H9 (cell line): ENCODE data around the gene AGA. TPM values are rescaled to one million over a fixed set of nuclear protein-coding genes. Genes with fewer than 3 reads are reported as not detected.

ENCODE experiments used
- DNase-seq: peaks from one replicate; pipeline ENCODE4 v3.0.0-alpha.2; 2017
- H2AFZ ChIP-seq: one replicate; pipeline ENCODE4 v1.6.1; 2013; ENCODE audit warnings: mild to moderate bottlenecking, low read length, control low read depth, moderate library complexity
- H2AK5ac ChIP-seq: 2 replicates; pipeline ENCODE4 v1.6.1; 2013; ENCODE audit warnings: low read length, control low read depth, mixed read lengths; ENCODE audit not compliant: insufficient read length
- H2BK120ac ChIP-seq: one replicate; pipeline ENCODE4 v1.6.1; 2013; ENCODE audit warnings: low read depth, mild to moderate bottlenecking, low read length, control low read depth, inconsistent platforms; ENCODE audit not compliant: poor library complexity, severe bottlenecking
- H2BK12ac ChIP-seq: 2 replicates; pipeline ENCODE4 v1.6.1; 2013; ENCODE audit warnings: low read length, control low read depth, mixed read lengths, low read depth; ENCODE audit not compliant: insufficient read length
- H2BK15ac ChIP-seq: 2 replicates; pipeline ENCODE4 v1.6.1; 2013; ENCODE audit warnings: low read depth, low read length, control low read depth
- H2BK20ac ChIP-seq: one replicate; pipeline ENCODE4 v1.6.1; 2013; ENCODE audit warnings: low read depth, mild to moderate bottlenecking, low read length, control low read depth, inconsistent platforms; ENCODE audit not compliant: poor library complexity, severe bottlenecking
- H2BK5ac ChIP-seq: 2 replicates; pipeline ENCODE4 v1.6.1; 2013; ENCODE audit warnings: low read length, control low read depth, mixed read lengths; ENCODE audit not compliant: insufficient read length
- H3K14ac ChIP-seq: 2 replicates; pipeline ENCODE4 v1.6.1; 2013; ENCODE audit warnings: low read length, control low read depth; ENCODE audit not compliant: insufficient read depth
- H3K18ac ChIP-seq: 2 replicates; pipeline ENCODE4 v1.6.1; 2013; ENCODE audit warnings: low read depth, mild to moderate bottlenecking, mixed read lengths, low read length, control low read depth; ENCODE audit not compliant: insufficient read length
- H3K23ac ChIP-seq: 2 replicates; pipeline ENCODE4 v1.6.1; 2013; ENCODE audit warnings: low read length, control low read depth, mixed read lengths, low read depth; ENCODE audit not compliant: insufficient read length
- H3K23me2 ChIP-seq: 2 replicates; pipeline ENCODE4 v1.6.1; 2013; ENCODE audit warnings: low read depth, mild to moderate bottlenecking, mixed read lengths, low read length, control low read depth; ENCODE audit not compliant: insufficient read length, poor library complexity, severe bottlenecking
- H3K27ac ChIP-seq: 2 replicates; pipeline ENCODE4 v1.5.1; 2013; ENCODE audit warnings: low read length, control low read depth, mixed read lengths, low read depth; ENCODE audit not compliant: insufficient read length
- H3K27me3 ChIP-seq: 2 replicates; pipeline ENCODE4 v1.6.1; 2013; ENCODE audit warnings: low read length, control low read depth, inconsistent platforms; ENCODE audit not compliant: insufficient read depth
- H3K4ac ChIP-seq: 2 replicates; pipeline ENCODE4 v1.6.1; 2013; ENCODE audit warnings: low read depth, mild to moderate bottlenecking, control low read depth, inconsistent platforms, low read length, moderate library complexity
- H3K4me1 ChIP-seq: 2 replicates; pipeline ENCODE4 v1.6.1; 2013; ENCODE audit warnings: low read length, control low read depth, inconsistent platforms; ENCODE audit not compliant: insufficient read depth
- H3K4me2 ChIP-seq: 2 replicates; pipeline ENCODE4 v1.6.1; 2013; ENCODE audit warnings: low read length, control low read depth, mixed read lengths; ENCODE audit not compliant: insufficient read length, insufficient read depth
- H3K56ac ChIP-seq: 2 replicates; pipeline ENCODE4 v1.6.1; 2013; ENCODE audit warnings: low read depth, mild to moderate bottlenecking, mixed read lengths, low read length, control low read depth; ENCODE audit not compliant: insufficient read length
- H3K79me1 ChIP-seq: 2 replicates; pipeline ENCODE4 v1.6.1; 2013; ENCODE audit warnings: low read depth, mild to moderate bottlenecking, moderate library complexity, low read length, control low read depth, inconsistent platforms; ENCODE audit not compliant: insufficient read depth, poor library complexity, severe bottlenecking
- H3K79me2 ChIP-seq: 2 replicates; pipeline ENCODE4 v1.6.1; 2013; ENCODE audit warnings: low read length, control low read depth, inconsistent platforms; ENCODE audit not compliant: insufficient read depth
- H3K9ac ChIP-seq: 2 replicates; pipeline ENCODE4 v1.6.1; 2013; ENCODE audit warnings: low read length, control low read depth, mixed read lengths; ENCODE audit not compliant: insufficient read length; ENCODE audit errors: extremely low read depth
- H3K9me3 ChIP-seq: one replicate; pipeline ENCODE4 v1.6.1; 2013; ENCODE audit warnings: low read depth, low read length, inconsistent platforms; ENCODE audit not compliant: control insufficient read depth
- H3T11ph ChIP-seq: one replicate; pipeline ENCODE4 v1.6.1; 2013; ENCODE audit warnings: mild to moderate bottlenecking, low read length, control low read depth, inconsistent platforms
- H4K20me1 ChIP-seq: one replicate; pipeline ENCODE4 v1.6.1; 2013; ENCODE audit not compliant: control insufficient read depth, insufficient read length, insufficient read depth
- H4K5ac ChIP-seq: 2 replicates; pipeline ENCODE4 v1.6.1; 2013; ENCODE audit warnings: low read depth, mild to moderate bottlenecking, mixed read lengths, low read length, control low read depth; ENCODE audit not compliant: insufficient read length
- H4K8ac ChIP-seq: replicated peaks from 2 replicates; pipeline ENCODE4 v1.6.1; 2013; ENCODE audit warnings: low read length, control low read depth, mixed read lengths, low read depth; ENCODE audit not compliant: insufficient read length
- H4K91ac ChIP-seq: 2 replicates; pipeline ENCODE4 v1.6.1; 2013; ENCODE audit warnings: low read depth, mild to moderate bottlenecking, moderate library complexity, mixed read lengths, low read length, control low read depth; ENCODE audit not compliant: insufficient read length
- H3K27ac Mint-ChIP-seq, 3 experiments: 2 replicates in 2 of 3; 3 replicates in 1 of 3; pipeline ENCODE4 v1.8.0; 2020 to 2021; ENCODE audit warnings: mixed read lengths in 3 of 3, mild to moderate bottlenecking in 1 of 3, moderate library complexity in 1 of 3
- H3K27me3 Mint-ChIP-seq: 2 replicates; pipeline ENCODE4 v1.8.0; 2021; ENCODE audit warnings: low read depth, mild to moderate bottlenecking, moderate library complexity, mixed read lengths
- H3K36me3 Mint-ChIP-seq, 3 experiments: 2 replicates in 2 of 3; 3 replicates in 1 of 3; pipeline ENCODE4 v1.8.0; 2020 to 2021; ENCODE audit warnings: low read depth in 3 of 3, mixed read lengths in 3 of 3; ENCODE audit not compliant: insufficient read depth in 1 of 3
- H3K4me1 Mint-ChIP-seq, 2 experiments: 2 replicates each; pipeline ENCODE4 v1.8.0; 2020; ENCODE audit warnings: mixed read lengths in 2 of 2
- H3K4me3 Mint-ChIP-seq, 2 experiments: 2 replicates in 1 of 2; 3 replicates in 1 of 2; pipeline ENCODE4 v1.8.0; 2020 to 2021; ENCODE audit warnings: mild to moderate bottlenecking in 2 of 2, mixed read lengths in 2 of 2, moderate library complexity in 1 of 2
- H3K9me3 Mint-ChIP-seq, 2 experiments: 2 replicates in 1 of 2; 3 replicates in 1 of 2; pipeline ENCODE4 v1.8.0; 2020; ENCODE audit warnings: mild to moderate bottlenecking in 2 of 2, mixed read lengths in 2 of 2, moderate library complexity in 1 of 2
- CTCF ChIP-seq: fragments of 200-600 bp; sonication (generic); conservative IDR thresholded peaks from 3 replicates; pipeline ENCODE4 v1.8.0; 2021; ENCODE audit warnings: antibody characterized with exemption, mild to moderate bottlenecking
- WGBS: extraction: QIAGEN DNeasy Blood & Tissue Kit; methylation state at CpG from one replicate; pipeline ENCODE4 v1.1.7; 2013; ENCODE audit warnings: missing lambda C conversion rate, low lambda C conversion rate, mixed read lengths; ENCODE audit not compliant: insufficient read length; ENCODE audit errors: extremely low coverage; 5-methylcytosine and 5-hydroxymethylcytosine counted together
- long read RNA-seq: library from polyadenylated mRNA; unstranded; transcript quantifications from one replicate; pipeline ENCODE4 v2.0.0, GENCODE V29; 2020
- total RNA-seq: library from RNA; stranded (reverse); gene quantifications from 2 replicates; pipeline ENCODE4 v1.2.1, GENCODE V29; 2021

The AGA gene
- 10.0 and 11.3 TPM in 2 replicates for total RNA-seq
- long read RNA-seq, transcript AGA-201 (9 exons, 2,107 nt) = major isoform, 69 of 83 reads
- long read RNA-seq, partial matches to known transcripts = 3 of 83 reads
- long read RNA-seq, other reads (novel, unspliced or antisense) = 10 of 83 reads

GRCh38 chr4:177441803-177442622 lies at the start of gene AGA:
Gene AGA (minus strand): TSS chr4:177442437. CDS start chr4:177442375, 62 bp downstream.
- peak; percentile 94 for DNase-seq
- H3K27me3 ChIP-seq = no peaks in the 10 kb centered on the region
- H3K4ac ChIP-seq = no peak within 1 kb of the TSS
- no peaks in the 10 kb centered on the region for H3K79me1 ChIP-seq
- H2BK12ac ChIP-seq = no peak within 1 kb of the TSS
- WGBS = no CpG with 5 or more reads among the region's 60 CpGs
- H4K91ac ChIP-seq = no peak within 1 kb of the TSS
- peak within 1 kb of the TSS; percentile 86 for H3K4me2 ChIP-seq
- H3K27ac Mint-ChIP-seq = peak within 1 kb of the TSS; percentile 97 to 99 (median 98)
- H2BK15ac ChIP-seq = no peak within 1 kb of the TSS
- peak within 1 kb of the TSS; percentile 91 for H3K9ac ChIP-seq
- H3K36me3 Mint-ChIP-seq = peaks cover 0 to 7% (median 3%) of the 10 kb centered on the region in 3 experiments; a peak in 3 of 7 replicates
- no peaks in the 10 kb centered on the region for H3K9me3 Mint-ChIP-seq
- peak within 1 kb of the TSS; percentile 98 for H3K14ac ChIP-seq
- H2BK5ac ChIP-seq = peak within 1 kb of the TSS; percentile 70
- H3K4me1 ChIP-seq = peaks cover 6% of the 10 kb centered on the region; the same call in 1 of the 2 replicates
- H3K27ac ChIP-seq = peak within 1 kb of the TSS; percentile 89
- no peak within 1 kb of the TSS for H2BK20ac ChIP-seq
- no peaks in the 10 kb centered on the region for H4K20me1 ChIP-seq
- peaks cover 30 to 37% of the 10 kb centered on the region in 2 experiments for H3K4me1 Mint-ChIP-seq
- H3K9me3 ChIP-seq = no peaks in the 10 kb centered on the region
- H3K23me2 ChIP-seq = peaks cover 11% of the 10 kb centered on the region
- no peak within 1 kb of the TSS for H3K56ac ChIP-seq
- H2BK120ac ChIP-seq = peak within 1 kb of the TSS; percentile 52
- H3T11ph ChIP-seq = peak within 1 kb of the TSS; percentile 54
- H3K23ac ChIP-seq = no peak within 1 kb of the TSS
- no peak within 1 kb of the TSS for H4K8ac ChIP-seq
- no peaks in the 10 kb centered on the region; the same call in 1 of the 2 replicates for H3K27me3 Mint-ChIP-seq
- peak within 1 kb of the TSS; percentile 93 for H4K5ac ChIP-seq
- no peak within 1 kb of the TSS for H2AK5ac ChIP-seq
- no peak for TF ChIP-seq CTCF
- no peaks in the 10 kb centered on the region for H3K79me2 ChIP-seq
- H2AFZ ChIP-seq = peak within 1 kb of the TSS; percentile 70
- H3K4me3 Mint-ChIP-seq = peak within 1 kb of the TSS; percentile 81 to 83
- peak within 1 kb of the TSS; percentile 94 for H3K18ac ChIP-seq
